Adrenal gland (tissue), 12 donors: ENCODE results near the gene STOML1. TPM values are rescaled to one million over a fixed set of nuclear protein-coding genes. Genes with fewer than 3 reads are reported as not detected.

Source experiments
- DNase-seq, 7 donors: peaks; one replicate each; pipeline ENCODE4 v3.0.0-alpha.2; 2019 to 2020
- H3K27ac ChIP-seq, 5 donors: fragments of 200-600 bp; sonication (generic) in 4 of 5; 1 replicate in 3 of 5; 2 replicates in 2 of 5; pipeline versions ENCODE4 v1.5.1 to v1.8.0; 2016 to 2020; ENCODE audit warnings: mild to moderate bottlenecking in 1 of 5
- H3K27me3 ChIP-seq: fragments of 200-600 bp; 2 replicates; pipeline ENCODE4 v1.8.0; 2021
- H3K36me3 ChIP-seq, 2 donors: fragments of 200-600 bp; replicated peaks in 1 of 2; 1 replicate in 1 of 2; 2 replicates in 1 of 2; pipeline versions ENCODE4 v1.5.1 to v1.8.0; 2018 to 2022
- H3K4me1 ChIP-seq, 2 donors: fragments of 200-600 bp; replicated peaks in 1 of 2; 1 replicate in 1 of 2; 2 replicates in 1 of 2; pipeline versions ENCODE4 v1.5.1 to v1.8.0; 2018 to 2021
- H3K4me3 ChIP-seq, 4 donors: fragments of 200-600 bp; sonication (generic) in 3 of 4; one replicate each; pipeline ENCODE4 v1.5.1; 2016 to 2018
- H3K9me3 ChIP-seq, 3 donors: fragments of 200-600 bp; sonication (generic) in 1 of 3; replicated peaks in 1 of 3; 1 replicate in 2 of 3; 2 replicates in 1 of 3; pipeline versions ENCODE4 v1.5.1 to v1.8.0; 2016 to 2021
- POLR2A ChIP-seq, 2 donors: fragments of 450-650 bp; IDR thresholded peaks; one replicate each; pipeline ENCODE4 v1.6.1; 2017; ENCODE audit warnings: antibody characterized with exemption in 2 of 2, mild to moderate bottlenecking in 2 of 2, moderate library complexity in 1 of 2
- WGBS, 4 donors: extraction: QIAGEN DNeasy Blood & Tissue Kit in 2 of 4; methylation state at CpG; one replicate each; pipeline versions ENCODE4 v1.1.5 to v1.1.7; 2013 to 2017; 5-methylcytosine and 5-hydroxymethylcytosine counted together
- intact Hi-C, 2 donors: fragments of 100-400 bp; cut with DNase I; formaldehyde crosslinking; loops; one replicate each; pipeline versions ENCODE4 v1.14.1 to v1.15.0; 2022 to 2023
- polyA plus RNA-seq, 3 donors: library from polyadenylated mRNA; stranded (reverse); fragments of 200-250 nt in 2 of 3; fragments of 350-450 nt in 1 of 3; fragmentation: Illumina TruSeq in 1 of 3; extraction: RNeasy Lipid Tissue Mini Kit (QIAGEN cat#74804) in 1 of 3; gene quantifications; one replicate each; pipeline ENCODE4 v1.2.3, GENCODE V29; 2013 to 2014
- total RNA-seq, 9 donors: library from RNA; depleted of rRNA in 4 of 9; stranded (reverse); fragments of >200 nt in 4 of 9; fragments of 120-200 nt in 1 of 9; fragmentation: NEBNext Ultra II Directional in 1 of 9; extraction: Animal tissue kit (Norgen Biotek cat#: 25700) in 1 of 9; gene quantifications; one replicate each; pipeline versions ENCODE4 v1.1.0 to v1.2.4, GENCODE V29; 2013 to 2023
- TF ChIP-seq, protein P1 (sequence below), 6 experiments: fragments of 450-650 bp in 4 of 6; fragments of 200-600 bp in 2 of 6; sonication (generic) in 1 of 6; IDR thresholded peaks; 1 replicate in 5 of 6; 2 replicates in 1 of 6; pipeline versions ENCODE4 v1.5.1 to v1.8.0; 2016 to 2021; ENCODE audit warnings: antibody characterized with exemption in 6 of 6, mild to moderate bottlenecking in 2 of 6, moderate library complexity in 1 of 6
- donor health status: healthy with polysubstance abuse.
- donor health status: Bipolar disorder and iron deficiency.
- donor health status: DM: yes; HTN: yes; CAD: no.
- donor health status: DM: no; HTN: no; CAD: no.
- donor health status: DM: no; HTN: no; CAD: no.
- donor health status: DM: yes; HTN: yes; CAD: no.

Gene STOML1
- total and polyA plus RNA-seq, 12 donors: 8.6 to 92.2 (median 29.6) TPM

DNA sequence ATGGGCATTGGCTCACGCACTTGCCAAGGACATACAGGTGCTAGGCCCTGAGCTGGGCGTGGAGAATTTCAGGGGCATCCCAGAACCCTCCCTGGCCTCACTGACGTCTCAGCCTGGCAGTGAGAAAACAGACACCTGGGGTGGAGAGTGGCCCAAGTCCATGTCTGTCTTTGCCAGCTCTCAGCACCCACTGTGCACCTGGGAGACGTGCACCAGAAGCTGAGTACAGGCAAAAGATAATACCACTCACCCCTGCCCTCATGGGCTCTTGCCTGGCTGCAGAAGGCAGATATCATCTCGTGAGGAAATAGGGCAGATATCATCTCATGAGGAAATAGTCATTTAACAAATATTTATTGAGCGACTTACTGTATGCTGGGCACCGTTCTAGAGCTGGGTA, 57.8 kb downstream of the STOML1 start:
- H3K4me1 ChIP-seq: peaks cover 0 to 10% of the 10 kb centered on the region in 2 donors

DNA sequence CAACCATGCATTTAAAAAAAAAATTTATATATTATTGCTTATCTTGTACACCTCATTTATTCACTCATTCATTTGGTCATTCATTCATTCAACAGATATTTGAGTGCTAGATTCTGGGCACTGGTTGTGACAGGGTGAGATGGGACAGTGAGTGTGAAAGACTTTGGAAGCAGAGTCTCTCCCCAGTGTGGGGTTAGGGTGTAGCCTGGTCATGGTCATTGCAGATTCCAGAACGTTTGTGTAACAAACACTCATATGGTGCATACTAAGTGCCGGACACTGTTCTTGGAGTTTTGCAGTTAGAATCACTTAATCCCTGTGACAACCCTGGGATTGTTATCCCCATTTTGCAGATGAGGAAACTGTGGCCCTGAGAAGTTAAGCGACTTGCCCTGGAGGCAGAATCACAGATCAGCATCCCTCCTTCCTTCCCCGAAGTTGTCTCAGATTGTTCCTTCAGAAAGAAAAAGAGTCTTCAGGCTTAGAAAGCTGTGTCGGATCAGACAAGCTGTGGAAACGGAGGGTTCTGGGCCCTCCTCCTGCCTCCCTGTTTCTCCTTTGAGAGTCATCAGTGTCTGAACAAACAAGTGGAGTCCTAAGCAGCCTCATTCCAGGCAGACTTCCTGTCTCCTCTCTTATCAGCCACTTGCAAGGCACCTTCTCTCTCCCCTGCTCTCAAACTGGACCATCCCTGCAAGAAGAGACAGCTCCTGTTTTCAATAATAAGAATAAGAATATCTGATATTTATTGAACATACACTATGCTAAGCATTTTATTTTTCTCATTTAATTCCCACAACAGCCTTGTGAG, 59.5 kb downstream of the STOML1 start:
- intact Hi-C loops: no loop called here
- H3K4me3 ChIP-seq: no peak overlapping the region
- DNase-seq: no peak
- peaks cover 5% of the 10 kb centered on the region for H3K27me3 ChIP-seq
- no peaks in the 10 kb centered on the region for H3K36me3 ChIP-seq
- no peak overlapping the region for H3K27ac ChIP-seq
- WGBS, 4 donors: 59 to 70% (median 63%) methylated on average over 6 of the region's 6 CpGs
- H3K4me1 ChIP-seq: peaks cover 0 to 18% of the 10 kb centered on the region in 2 donors
- H3K9me3 ChIP-seq: no peaks in the 10 kb centered on the region
- TF ChIP-seq, protein P1, sequence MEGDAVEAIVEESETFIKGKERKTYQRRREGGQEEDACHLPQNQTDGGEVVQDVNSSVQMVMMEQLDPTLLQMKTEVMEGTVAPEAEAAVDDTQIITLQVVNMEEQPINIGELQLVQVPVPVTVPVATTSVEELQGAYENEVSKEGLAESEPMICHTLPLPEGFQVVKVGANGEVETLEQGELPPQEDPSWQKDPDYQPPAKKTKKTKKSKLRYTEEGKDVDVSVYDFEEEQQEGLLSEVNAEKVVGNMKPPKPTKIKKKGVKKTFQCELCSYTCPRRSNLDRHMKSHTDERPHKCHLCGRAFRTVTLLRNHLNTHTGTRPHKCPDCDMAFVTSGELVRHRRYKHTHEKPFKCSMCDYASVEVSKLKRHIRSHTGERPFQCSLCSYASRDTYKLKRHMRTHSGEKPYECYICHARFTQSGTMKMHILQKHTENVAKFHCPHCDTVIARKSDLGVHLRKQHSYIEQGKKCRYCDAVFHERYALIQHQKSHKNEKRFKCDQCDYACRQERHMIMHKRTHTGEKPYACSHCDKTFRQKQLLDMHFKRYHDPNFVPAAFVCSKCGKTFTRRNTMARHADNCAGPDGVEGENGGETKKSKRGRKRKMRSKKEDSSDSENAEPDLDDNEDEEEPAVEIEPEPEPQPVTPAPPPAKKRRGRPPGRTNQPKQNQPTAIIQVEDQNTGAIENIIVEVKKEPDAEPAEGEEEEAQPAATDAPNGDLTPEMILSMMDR (IDR thresholded peaks at IDR 0.05): no peak
- TF ChIP-seq POLR2A (IDR thresholded peaks at IDR 0.05): no peak

More for the DNA sequence above, 57.8 kb downstream of the STOML1 start:
- no peaks in the 10 kb centered on the region for H3K9me3 ChIP-seq
- intact Hi-C loops: no loop called here
- H3K27ac ChIP-seq: no peak overlapping the region
- H3K27me3 ChIP-seq: peaks cover 4% of the 10 kb centered on the region
- 78 to 84% (median 81%) methylated on average over 6 to 7 of the region's 7 CpGs for WGBS, 4 donors
- H3K36me3 ChIP-seq: no peaks in the 10 kb centered on the region
- H3K4me3 ChIP-seq: no peak overlapping the region
- no peak for DNase-seq
- no peak for TF ChIP-seq POLR2A (IDR thresholded peaks at IDR 0.05)
- TF ChIP-seq, protein P1 (IDR thresholded peaks at IDR 0.05): no peak

DNA sequence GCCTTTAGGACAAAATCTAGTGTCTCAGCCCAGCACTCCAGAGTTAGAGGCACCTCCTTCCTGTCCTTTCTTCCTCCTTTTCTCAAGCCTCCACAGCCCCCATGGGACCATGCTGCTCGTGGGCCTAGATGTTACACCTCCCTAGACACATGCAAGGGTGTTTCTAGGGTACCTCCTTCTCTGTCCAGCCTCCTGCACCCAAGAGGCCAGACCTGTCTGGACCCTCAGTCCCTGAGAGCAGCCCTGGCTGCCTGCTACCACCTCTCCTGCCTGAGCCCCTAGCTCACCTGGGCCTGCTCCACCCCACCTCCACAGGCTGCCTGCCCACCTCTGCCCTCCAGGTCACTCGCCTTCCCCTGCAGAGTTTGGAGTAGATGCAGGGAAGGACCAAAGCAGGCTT, 60.7 kb downstream of the STOML1 start:
- no peak overlapping the region for H3K27ac ChIP-seq
- 60 to 71% (median 67%) methylated on average over 2 of the region's 2 CpGs for WGBS, 4 donors
- no peaks in the 10 kb centered on the region for H3K36me3 ChIP-seq
- TF ChIP-seq, protein P1 (IDR thresholded peaks at IDR 0.05): no peak
- no peak for TF ChIP-seq POLR2A (IDR thresholded peaks at IDR 0.05)
- intact Hi-C loops: no loop called here
- no peak for DNase-seq
- H3K27me3 ChIP-seq: peaks cover 5% of the 10 kb centered on the region
- no peaks in the 10 kb centered on the region for H3K9me3 ChIP-seq
- H3K4me3 ChIP-seq: no peak overlapping the region
- H3K4me1 ChIP-seq: peaks cover 6 to 19% of the 10 kb centered on the region in 2 donors

DNA sequence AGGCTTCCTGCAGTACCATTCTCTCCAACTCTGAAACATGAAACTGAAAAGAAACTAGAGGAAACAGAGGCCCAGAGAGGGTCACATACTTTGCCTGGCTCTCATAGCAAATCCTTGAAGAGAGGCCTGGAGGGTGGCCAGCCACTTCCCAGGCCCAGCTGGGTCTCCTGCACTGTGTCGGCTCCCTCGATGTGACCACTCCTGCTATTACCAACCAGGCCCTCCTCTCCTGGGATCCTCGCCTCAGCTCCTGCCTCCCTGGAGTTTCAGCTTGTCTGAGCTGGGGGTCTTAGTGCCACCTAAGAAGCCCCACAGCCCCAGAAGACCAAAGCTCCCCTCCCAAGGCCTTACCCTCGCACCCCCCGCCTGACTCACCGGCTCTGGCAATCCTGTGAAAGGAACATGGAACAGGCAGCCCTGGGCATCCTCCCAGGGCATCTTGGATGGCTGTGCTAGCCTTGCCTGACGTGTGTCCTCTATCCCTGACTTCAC, 61.3 kb downstream of the STOML1 start:
- DNase-seq: peak in 3 of 7 donors; percentile 44 to 90 (median 56)
- Histone ChIP-seq H3K4me3 (no peak overlapping the region), H3K27me3 (peaks cover 5% of the 10 kb centered on the region), H3K27ac (peak overlapping the region in 1 of 5 donors; percentile 66), H3K9me3 (no peaks in the 10 kb centered on the region), H3K4me1 (peaks cover 6 to 19% of the 10 kb centered on the region in 2 donors), H3K36me3 (no peaks in the 10 kb centered on the region)
- intact Hi-C loops: no loop called here
- TF ChIP-seq POLR2A (IDR thresholded peaks at IDR 0.05): no peak
- TF ChIP-seq, protein P1 (IDR thresholded peaks at IDR 0.05): no peak
- WGBS, 4 donors: 60 to 83% (median 64%) methylated on average over 4 to 7 of the region's 7 CpGs
